Embryonic facial prominence (tissue), 1 donor: ENCODE results near the gene EYS.
"Not testable (repeated sequence)": the region's sequence is repeated elsewhere in the genome, so short reads cannot be mapped to it uniquely, and the experiment has no call there.

Experiments
- DNase-seq: peaks from one replicate; pipeline ENCODE4 v3.0.0-alpha.2; 2016; ENCODE audit errors: extremely low spot score

The EYS gene

GRCh38 chr6:63964366-63964765, 1742.7 kb downstream of the EYS start:
- no peak for DNase-seq

DNA sequence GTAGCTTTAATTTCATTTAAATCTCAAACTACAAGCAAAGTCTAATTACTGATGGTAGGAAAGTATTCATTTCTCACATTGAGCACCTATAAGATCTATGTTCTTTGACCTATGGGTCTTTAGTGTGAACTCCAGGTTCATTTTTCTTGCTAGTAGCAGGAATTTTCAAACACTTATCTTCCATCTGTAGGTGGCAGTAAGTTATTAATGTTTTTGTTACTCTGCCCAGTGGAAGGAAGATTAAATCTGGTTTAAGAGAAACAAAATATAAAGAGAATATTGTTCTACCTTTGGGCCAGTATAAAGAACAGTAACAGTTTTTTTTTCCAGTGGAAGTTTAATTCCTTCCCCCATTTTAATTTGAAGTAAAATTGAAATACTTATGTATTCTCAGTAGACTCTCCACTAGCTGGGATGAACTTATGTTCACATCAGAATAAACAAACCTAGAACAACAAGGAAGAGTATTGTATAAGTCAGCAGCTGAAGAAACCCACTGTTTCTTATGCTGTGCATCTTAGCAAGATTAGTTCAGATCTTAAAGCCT, 1743.2 kb downstream of the EYS start:
- DNase-seq: no peak

DNA sequence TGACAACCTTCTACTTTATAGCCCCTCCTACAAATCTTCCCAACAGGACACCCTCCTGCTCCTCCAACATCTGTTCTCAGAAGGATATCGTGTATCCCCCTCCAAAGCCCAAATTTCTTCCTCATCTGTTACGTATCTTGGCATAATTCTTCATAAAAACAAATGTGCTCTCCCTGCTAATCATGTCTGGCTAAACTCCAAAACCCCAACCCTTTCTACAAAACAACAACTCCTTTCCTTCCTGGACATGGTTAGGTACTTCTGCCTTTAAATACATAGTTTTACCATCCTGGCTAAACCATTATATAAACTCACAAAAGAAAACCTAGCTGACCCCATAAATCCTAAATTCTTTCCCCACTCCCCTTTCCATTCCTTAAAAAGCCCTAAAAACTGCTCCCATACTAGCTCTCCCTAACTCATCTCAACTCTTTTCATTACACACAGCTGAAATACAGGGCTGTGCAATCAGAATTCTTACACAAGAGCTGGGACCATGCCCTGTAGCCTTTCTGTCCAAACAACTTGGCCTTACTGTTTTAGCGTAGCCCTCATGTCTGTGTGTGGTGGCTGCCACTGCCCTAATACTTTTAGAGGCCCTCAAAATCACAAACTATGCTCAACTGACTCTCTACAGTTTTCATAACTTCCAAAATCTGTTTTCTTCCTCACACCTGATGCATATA, 1753.5 kb downstream of the EYS start:
- DNase-seq: not testable (repeated sequence)

- DNase-seq: no peak
Observed at GRCh38 chr6:63947792-63948529, 1759.1 kb downstream of the EYS start.

- no peak for DNase-seq
Observed at GRCh38 chr6:63945987-63946386, 1761.0 kb downstream of the EYS start.

- DNase-seq: no peak
Observed at GRCh38 chr6:63943826-63944225, 1763.2 kb downstream of the EYS start.

DNA sequence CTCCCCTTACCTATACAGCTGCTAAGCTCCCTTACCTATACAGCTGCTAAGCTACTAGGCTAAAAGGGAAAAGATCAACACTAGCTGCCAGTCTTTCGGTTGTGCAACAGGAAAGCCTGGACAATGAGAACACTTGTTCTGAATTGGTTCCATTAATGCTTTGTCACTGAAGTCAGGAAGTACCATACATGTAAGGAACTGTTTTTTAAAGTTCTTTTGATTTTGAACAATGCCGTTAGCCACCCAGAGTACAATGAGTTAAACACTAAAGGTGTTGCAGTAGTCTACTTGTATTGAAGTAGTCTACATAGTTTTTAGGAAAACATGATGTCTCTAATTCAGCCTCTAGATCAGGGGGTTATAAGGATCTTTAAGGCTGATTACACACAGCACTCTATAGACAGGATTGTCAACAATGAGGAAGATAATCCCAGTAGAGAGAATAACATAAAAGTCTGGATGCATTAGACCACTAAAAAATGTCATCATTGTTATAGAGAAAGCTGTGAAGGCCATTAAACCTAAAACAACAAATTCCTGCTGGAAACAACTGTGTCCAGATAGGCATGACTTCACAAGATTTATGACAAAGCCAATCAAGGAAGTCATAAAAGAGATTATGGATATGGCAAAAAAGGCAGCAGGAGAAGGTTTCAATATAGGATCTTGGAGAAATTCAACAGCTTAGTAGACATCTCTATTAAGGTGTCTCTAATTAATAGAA, 1765.1 kb downstream of the EYS start:
- no peak for DNase-seq

DNA sequence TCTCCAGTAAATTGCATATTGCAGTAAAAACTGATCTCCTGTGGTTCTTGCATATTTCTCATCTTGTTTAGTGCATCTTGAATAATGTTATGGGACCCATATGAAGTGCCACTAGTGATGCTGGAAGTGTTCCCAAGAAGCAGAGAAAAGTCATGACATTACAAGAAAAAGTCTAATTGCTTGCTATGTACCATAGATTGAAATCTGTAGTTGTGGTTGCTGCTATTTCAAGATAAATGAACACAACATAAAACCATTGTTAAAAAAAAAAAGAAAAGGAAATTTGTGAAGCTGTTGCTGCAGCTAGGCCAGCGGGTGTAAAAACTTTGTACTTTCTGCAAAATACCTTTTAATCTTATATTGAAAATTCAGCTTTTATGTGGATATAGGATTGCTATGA, 1767.0 kb downstream of the EYS start:
- no peak for DNase-seq

GRCh38 chr6:63936399-63936798, 1770.6 kb downstream of the EYS start:
- no peak for DNase-seq

DNA sequence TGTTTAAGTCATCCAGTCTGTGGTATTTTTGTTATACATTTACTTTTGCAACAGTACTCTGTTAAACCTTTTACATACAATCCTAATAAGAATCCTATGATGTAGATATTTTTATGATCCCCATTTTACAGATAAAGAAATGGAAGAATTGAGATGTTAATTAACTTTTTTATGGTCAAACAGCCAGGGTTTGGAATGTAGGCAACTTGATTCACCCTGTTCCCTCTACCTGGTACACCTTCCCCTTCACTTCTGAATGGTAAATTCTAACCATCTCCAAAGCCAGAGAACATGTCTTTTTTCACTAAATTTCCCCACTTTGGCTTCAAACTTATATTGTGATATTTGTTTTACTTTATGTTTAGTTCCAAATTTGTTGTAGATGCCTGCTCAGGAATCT, 1771.3 kb downstream of the EYS start:
- DNase-seq: no peak

GRCh38 chr6:63933948-63934347, 1773.1 kb downstream of the EYS start:
- DNase-seq: not testable (repeated sequence)

GRCh38 chr6:63930848-63931247, 1776.2 kb downstream of the EYS start:
- DNase-seq: no peak

DNA sequence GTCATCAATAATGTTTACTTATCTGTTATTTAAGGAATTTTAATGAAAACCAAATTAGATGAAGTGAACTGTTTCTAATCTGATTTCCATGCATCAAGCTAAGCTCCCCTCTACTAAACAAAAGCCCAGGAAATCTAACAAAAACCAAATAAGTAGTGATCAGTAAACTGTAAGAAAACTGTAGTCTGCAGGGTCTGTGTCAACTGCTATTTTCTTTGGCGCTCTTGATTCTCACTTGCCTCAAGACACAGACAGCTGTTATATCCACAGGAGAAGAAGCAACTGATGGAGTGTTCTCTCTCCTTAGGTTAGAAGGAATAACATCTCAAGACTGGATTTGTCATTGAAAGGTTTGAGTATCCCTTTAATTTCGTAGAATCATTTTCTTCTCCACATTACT, 1777.9 kb downstream of the EYS start:
- no peak for DNase-seq

DNA sequence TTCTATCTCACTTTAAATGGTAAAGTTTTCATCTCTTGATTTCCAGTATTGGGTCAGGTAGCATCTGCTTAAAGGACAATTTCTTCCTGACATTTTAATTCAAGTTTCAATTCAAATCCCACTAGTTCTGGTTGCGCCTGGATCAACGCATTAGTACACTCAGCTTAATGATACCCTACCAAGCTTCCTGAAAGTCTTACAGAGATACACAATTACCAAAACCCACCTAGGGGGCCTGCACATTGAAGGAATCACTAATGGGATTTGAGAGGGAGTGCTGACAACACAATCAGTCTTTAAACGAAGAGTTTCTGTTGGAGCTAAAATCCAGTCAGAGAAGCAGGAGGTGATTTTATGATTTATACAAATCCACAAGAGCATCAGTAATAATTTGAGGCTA, 1778.4 kb downstream of the EYS start:
- DNase-seq: no peak

DNA sequence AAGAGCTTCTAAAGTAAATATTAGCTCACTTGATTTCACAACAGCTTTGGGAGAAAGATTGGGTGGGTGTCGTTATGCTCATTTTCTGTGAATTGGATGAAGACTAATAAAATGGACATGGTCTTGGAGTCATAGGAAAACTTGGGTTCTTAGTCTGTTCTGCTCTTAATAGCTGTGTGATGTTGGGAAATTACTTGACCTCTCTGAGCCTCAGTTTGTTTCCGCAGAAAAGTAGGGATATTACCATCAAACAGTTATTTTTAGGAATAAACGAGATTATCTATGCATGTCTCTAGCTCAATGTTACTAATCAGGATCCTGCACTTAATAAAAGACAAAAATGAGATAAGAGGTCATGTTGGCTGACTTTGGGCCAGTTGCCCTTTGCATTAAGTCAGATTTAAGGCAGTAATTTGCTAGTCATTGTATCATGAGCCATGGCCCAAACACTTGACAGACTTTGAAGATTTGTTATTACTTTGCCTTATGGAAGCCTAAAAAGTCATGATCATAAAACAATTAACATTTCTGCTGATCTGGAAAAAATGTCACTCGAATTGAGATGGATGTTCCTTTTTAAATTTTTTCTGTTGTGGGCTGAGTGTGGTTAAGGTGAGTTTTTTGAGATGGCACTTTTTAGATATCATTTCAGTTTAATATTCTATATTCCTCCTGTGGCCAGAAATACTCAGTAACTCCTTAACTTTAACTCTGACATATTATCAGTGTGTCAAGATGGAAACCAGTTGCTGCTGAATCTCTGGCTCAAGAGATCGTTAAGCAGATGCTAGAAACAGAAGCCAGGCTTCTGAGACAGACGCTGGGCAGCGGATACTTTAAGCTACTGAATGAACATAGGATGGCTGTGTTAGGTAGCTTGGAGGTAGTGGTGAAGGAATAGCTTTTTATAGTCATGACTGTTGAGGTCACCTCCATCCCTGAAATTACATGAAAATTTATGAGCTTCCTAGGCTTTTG, 1779.8 kb downstream of the EYS start:
- DNase-seq: no peak

- no peak for DNase-seq
Observed at GRCh38 chr6:63926258-63926780, 1780.7 kb downstream of the EYS start.

DNA sequence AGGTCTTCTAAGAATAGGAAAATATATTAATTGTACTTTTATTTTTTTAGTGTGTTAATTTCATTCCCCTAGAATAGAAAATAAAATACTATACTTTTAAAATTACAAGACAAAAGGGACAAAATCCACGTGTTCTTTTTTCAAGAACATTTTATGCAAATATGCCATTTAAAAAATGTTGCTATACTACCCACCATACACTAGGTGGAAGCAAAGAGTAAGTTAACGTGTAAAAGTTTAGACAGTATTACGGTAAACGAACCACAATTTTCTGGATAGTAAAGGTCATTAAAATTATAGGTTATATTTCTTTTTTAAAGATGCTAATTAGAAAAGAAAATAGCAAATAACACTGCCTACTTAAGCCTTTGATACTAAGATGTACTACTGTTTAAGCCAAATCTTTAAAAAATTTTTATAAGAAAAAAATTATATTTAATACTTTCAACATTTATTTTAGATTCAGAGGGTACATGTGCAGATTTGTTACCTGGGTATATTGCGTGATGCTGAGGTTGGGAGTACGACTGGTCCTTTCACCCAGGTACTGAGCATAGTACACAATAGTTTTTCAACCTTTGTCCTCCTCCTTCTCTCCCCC, 1783.8 kb downstream of the EYS start:
- DNase-seq: no peak

DNA sequence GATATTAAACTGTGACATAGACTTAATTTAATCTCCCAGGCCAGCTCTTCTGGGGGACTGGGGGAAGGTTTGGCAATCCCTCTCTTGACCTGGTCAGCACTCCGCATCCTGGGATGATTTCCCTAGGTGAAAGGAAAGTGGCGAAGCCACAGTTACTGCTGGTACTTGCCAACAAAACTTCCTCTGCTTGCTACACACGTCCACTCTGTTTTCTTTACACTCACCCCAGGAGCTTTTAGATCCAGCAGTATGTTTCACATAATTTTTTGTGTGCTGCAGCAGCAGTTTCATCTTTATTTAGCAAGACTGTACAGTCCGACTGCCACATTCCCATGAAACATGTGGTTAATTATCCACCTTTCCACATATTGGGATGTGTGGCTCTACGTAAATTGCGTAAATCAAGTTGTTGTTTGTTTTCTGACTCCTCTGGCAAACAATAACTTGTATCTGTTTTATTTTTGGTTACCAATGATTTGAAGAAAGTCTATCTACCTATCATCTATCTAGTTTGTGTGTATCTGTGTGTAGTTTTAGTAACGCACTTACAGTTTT, 1787.4 kb downstream of the EYS start:
- no peak for DNase-seq

- no peak for DNase-seq
Observed at GRCh38 chr6:63912887-63913286, 1794.1 kb downstream of the EYS start.

- DNase-seq: no peak
Observed at GRCh38 chr6:63910863-63911551, 1796.0 kb downstream of the EYS start.
